K562 (cell line): Measurements from ENCODE around the gene NXF3. TPM values are rescaled to one million over a fixed set of nuclear protein-coding genes. Genes with fewer than 3 reads are reported as not detected.

Experiments used
- CBX8 ChIP-seq: fragments of 200-600 bp; sonication (generic); IDR thresholded peaks from 2 replicates; pipeline ENCODE4 v1.6.1; 2012; ENCODE audit warnings: borderline replicate concordance, mixed run types, low read depth, mild to moderate bottlenecking, moderate library complexity, mixed read lengths, low read length, control low read depth, inconsistent platforms; ENCODE audit not compliant: poor library complexity, severe bottlenecking; ENCODE audit errors: extremely low read depth
- CTBP1 ChIP-seq: fragments of 450-650 bp; IDR thresholded peaks from 2 replicates; pipeline ENCODE4 v1.6.1; 2016; ENCODE audit warnings: borderline replicate concordance
- DEAF1 ChIP-seq: fragments of 450-650 bp; formaldehyde crosslinking; IDR thresholded peaks from 2 replicates; pipeline ENCODE4 v1.4.0; 2020; ENCODE audit warnings: mild to moderate bottlenecking, moderate library complexity
- DMBX1 ChIP-seq: fragments of 250-450 bp; sonication (Bioruptor Pico); IDR thresholded peaks from 2 replicates; pipeline ENCODE4 v1.8.0; 2022; ENCODE audit warnings: inconsistent platforms, mild to moderate bottlenecking, moderate library complexity, borderline replicate concordance
- ETS1 ChIP-seq: conservative IDR thresholded peaks from 2 replicates; pipeline ENCODE4 v1.6.1; 2011; ENCODE audit warnings: low read depth, mild to moderate bottlenecking, low read length; ENCODE audit not compliant: control insufficient read depth
- HDAC3 ChIP-seq: fragments of 450-650 bp; IDR thresholded peaks from 2 replicates; pipeline ENCODE4 v1.6.1; 2018; ENCODE audit warnings: borderline replicate concordance, mild to moderate bottlenecking, moderate library complexity; ENCODE audit not compliant: partially characterized antibody
- HMG20A ChIP-seq: fragments of 450-650 bp; formaldehyde crosslinking; conservative IDR thresholded peaks from 2 replicates; pipeline ENCODE4 v1.4.0; 2020; ENCODE audit warnings: mild to moderate bottlenecking, mixed read lengths
- NCOA1 ChIP-seq: fragments of 450-650 bp; IDR thresholded peaks from 2 replicates; pipeline ENCODE4 v1.6.1; 2016; ENCODE audit warnings: low read depth
- NCOR1 ChIP-seq: fragments of 450-650 bp; IDR thresholded peaks from 2 replicates; pipeline ENCODE4 v1.6.1; 2016; ENCODE audit warnings: mild to moderate bottlenecking, moderate library complexity
- NUFIP1 ChIP-seq: fragments of 450-650 bp; IDR thresholded peaks from 2 replicates; pipeline ENCODE4 v1.6.1; 2018; ENCODE audit not compliant: partially characterized antibody
- SMAD4 ChIP-seq: fragments of 250-450 bp; sonication (Bioruptor Pico); conservative IDR thresholded peaks from 2 replicates; pipeline ENCODE4 v1.8.0; 2021; ENCODE audit warnings: inconsistent platforms, mild to moderate bottlenecking, moderate library complexity
- ZFP30 ChIP-seq: fragments of 250-450 bp; sonication (Bioruptor Pico); IDR thresholded peaks from 2 replicates; pipeline ENCODE4 v1.8.0; 2022; ENCODE audit warnings: moderate library complexity, mild to moderate bottlenecking, inconsistent platforms, borderline replicate concordance
- ZNF143 ChIP-seq: sonication (generic); formaldehyde crosslinking; IDR thresholded peaks from 2 replicates; pipeline ENCODE4 v1.9.0; 2022; ENCODE audit warnings: mild to moderate bottlenecking, missing genetic modification reagents
- ZNF239 ChIP-seq: fragments of 250-450 bp; sonication (Bioruptor Pico); IDR thresholded peaks from 2 replicates; pipeline ENCODE4 v1.4.0; 2020; ENCODE audit warnings: mild to moderate bottlenecking
- ZNF263 ChIP-seq: sonication (generic); formaldehyde crosslinking; IDR thresholded peaks from 2 replicates; pipeline ENCODE4 v1.8.0; 2022; ENCODE audit warnings: mild to moderate bottlenecking, missing genetic modification reagents, borderline replicate concordance
- ZNF395 ChIP-seq: fragments of 200-800 bp; sonication (Bioruptor generic); IDR thresholded peaks from 2 replicates; pipeline ENCODE4 v1.6.1; 2017; ENCODE audit warnings: missing genetic modification characterization, missing compliant biosample characterization
- ZNF639 ChIP-seq, 2 experiments: fragments of 200-800 bp in 1 of 2; sonication (Bioruptor generic) in 1 of 2; sonication (generic) in 1 of 2; formaldehyde crosslinking in 1 of 2; IDR thresholded peaks in 1 of 2; conservative IDR thresholded peaks in 1 of 2; 2 replicates each; pipeline versions ENCODE4 v1.5.0 to v1.6.1; 2016 to 2020; ENCODE audit warnings: missing compliant biosample characterization in 1 of 2, missing genetic modification characterization in 1 of 2, missing genetic modification reagents in 1 of 2
- ZNF830 ChIP-seq: fragments of 250-450 bp; sonication (Bioruptor Pico); IDR thresholded peaks from 2 replicates; pipeline ENCODE4 v1.5.0; 2021; ENCODE audit warnings: mild to moderate bottlenecking
- polyA plus RNA-seq, 8 experiments: library from polyadenylated mRNA; depleted of rRNA in 4 of 8; stranded (reverse) in 5 of 8; unstranded in 3 of 8; fragments of >200 nt; fragmentation: Nextera tagmentation in 2 of 8; fragmentation: Illumina TruSeq in 1 of 8; extraction: Ambion mirVana in 2 of 8; extraction: Trizol in 1 of 8; gene quantifications; 2 replicates each; pipeline versions ENCODE4 v1.2.1 to v1.2.3, GENCODE V29; 2011 to 2014; ENCODE audit warnings: inconsistent platforms in 1 of 8, missing spikeins in 1 of 8
- total RNA-seq, 7 experiments: library from RNA; depleted of rRNA in 6 of 7; stranded (reverse); fragments of >200 nt in 6 of 7; fragmentation: Illumina TruSeq in 2 of 7; extraction: Trizol in 2 of 7; gene quantifications; 2 replicates each; pipeline versions ENCODE4 v1.2.1 to v1.2.3, GENCODE V29; 2011 to 2021; ENCODE audit warnings: low replicate concordance in 1 of 7
- TF ChIP-seq, protein P1 (sequence below): fragments of 450-650 bp; conservative IDR thresholded peaks from 2 replicates; pipeline ENCODE4 v1.6.1; 2016; ENCODE audit warnings: missing genetic modification characterization, low read depth, mild to moderate bottlenecking, missing compliant biosample characterization, moderate library complexity

NXF3 gene
- total and polyA plus RNA-seq, 9 of the 15 experiments (the other 6 are each of a cell fraction or from before 2014, with no cell fraction given): 0.18 to 0.40 (median 0.28) TPM; not detected in 2

DNA sequence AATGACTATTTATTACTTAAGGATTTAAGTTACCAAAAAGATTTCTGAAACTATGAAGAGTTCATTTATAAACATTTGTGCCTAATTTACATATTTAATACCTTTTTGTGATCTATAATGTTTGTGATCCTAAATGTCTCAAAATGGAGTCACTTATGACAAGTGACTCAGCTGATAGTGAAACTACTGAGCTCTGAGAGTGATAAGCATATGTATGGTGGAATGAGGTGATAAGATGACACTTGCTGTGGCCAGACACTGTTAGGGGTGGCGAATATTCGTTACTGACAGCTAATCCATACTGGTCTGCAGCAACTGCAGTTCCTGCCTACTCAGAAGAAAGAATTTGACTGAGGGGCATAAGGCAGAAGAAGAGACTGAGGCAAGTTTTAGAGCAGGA lies 5.5 kb upstream of the NXF3 start (continued):
- TF ChIP-seq ETS1: no peak
- TF ChIP-seq DMBX1 (CRISPR knock-in tag): peak; percentile 99
- TF ChIP-seq ZNF639 (CRISPR knock-in tag; conservative IDR thresholded peaks at IDR 0.05 in 1 of 2, IDR thresholded peaks at IDR 0.05 in 1 of 2): peak in 1 of 2 experiments; percentile 97; a peak in 2 of 4 replicates
- no peak for TF ChIP-seq NCOA1
- TF ChIP-seq ZNF263 (CRISPR knock-in tag): no peak
- TF ChIP-seq HMG20A (CRISPR knock-in tag): no peak
- no peak for TF ChIP-seq ZNF830 (CRISPR knock-in tag)
- peak; percentile 88 for TF ChIP-seq NCOR1
- TF ChIP-seq ZNF143 (CRISPR knock-in tag): no peak
- TF ChIP-seq CTBP1: no peak
- TF ChIP-seq, protein P1, sequence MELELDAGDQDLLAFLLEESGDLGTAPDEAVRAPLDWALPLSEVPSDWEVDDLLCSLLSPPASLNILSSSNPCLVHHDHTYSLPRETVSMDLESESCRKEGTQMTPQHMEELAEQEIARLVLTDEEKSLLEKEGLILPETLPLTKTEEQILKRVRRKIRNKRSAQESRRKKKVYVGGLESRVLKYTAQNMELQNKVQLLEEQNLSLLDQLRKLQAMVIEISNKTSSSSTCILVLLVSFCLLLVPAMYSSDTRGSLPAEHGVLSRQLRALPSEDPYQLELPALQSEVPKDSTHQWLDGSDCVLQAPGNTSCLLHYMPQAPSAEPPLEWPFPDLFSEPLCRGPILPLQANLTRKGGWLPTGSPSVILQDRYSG: peak; percentile 99
- TF ChIP-seq CBX8: no peak
- TF ChIP-seq SMAD4: peak; percentile 99
- TF ChIP-seq DEAF1 (CRISPR knock-in tag): no peak
- no peak for TF ChIP-seq HDAC3
- TF ChIP-seq NUFIP1: peak; percentile 81
- peak; percentile 53; the same call in 1 of the 2 replicates for TF ChIP-seq ZFP30 (CRISPR knock-in tag)
- TF ChIP-seq ZNF239: peak; percentile 92
- peak; percentile 98 for TF ChIP-seq ZNF395 (CRISPR knock-in tag)
